ENCODE results near the gene C11orf91. TPM values are rescaled to one million over a fixed set of nuclear protein-coding genes. Genes with fewer than 3 reads are reported as not detected.
"Not testable (repeated sequence)": the region's sequence is repeated elsewhere in the genome, so short reads cannot be mapped to it uniquely, and the experiment has no call there.

C11orf91 gene
- polyA plus RNA-seq, 3 donors: 0.40 TPM; not detected in 2

- 64 to 92% (median 74%) methylated on average over 3 of the region's 3 CpGs for WGBS, 3 donors
- H3K27ac ChIP-seq (ENCODE audit: low read depth, low read length): no peak overlapping the region
Observed at GRCh38 chr11:33685082-33685481, 15.5 kb downstream of the C11orf91 start.

- H3K27ac ChIP-seq (ENCODE audit: low read depth, low read length): no peak overlapping the region
- WGBS, 3 donors: 77 to 80% (median 78%) methylated on average over 5 of the region's 5 CpGs
Observed at GRCh38 chr11:33684003-33684706, 16.5 kb downstream of the C11orf91 start.

- 87 to 95% (median 87%) methylated on average over 4 of the region's 4 CpGs for WGBS, 3 donors
- H3K27ac ChIP-seq (ENCODE audit: low read depth, low read length): no peak overlapping the region
Observed at GRCh38 chr11:33682446-33682845, 18.2 kb downstream of the C11orf91 start.

GRCh38 chr11:33682019-33682418, 18.6 kb downstream of the C11orf91 start:
- WGBS, 3 donors: 86 to 92% (median 88%) methylated on average over 3 of the region's 3 CpGs
- no peak overlapping the region for H3K27ac ChIP-seq (ENCODE audit: low read depth, low read length)

GRCh38 chr11:33678616-33679015, 22.0 kb downstream of the C11orf91 start:
- 68 to 91% (median 79%) methylated on average over 1 of the region's 1 CpG for WGBS, 3 donors
- not testable (repeated sequence) for H3K27ac ChIP-seq (ENCODE audit: low read depth, low read length)

GRCh38 chr11:33674035-33674814, 26.4 kb downstream of the C11orf91 start:
- H3K27ac ChIP-seq (ENCODE audit: low read depth, low read length): no peak overlapping the region
- 97 to 99% (median 98%) methylated on average over 3 of the region's 3 CpGs for WGBS, 3 donors

- WGBS, 3 donors: 75 to 89% (median 87%) methylated on average over 4 of the region's 4 CpGs
- H3K27ac ChIP-seq (ENCODE audit: low read depth, low read length): no peak overlapping the region
Observed at GRCh38 chr11:33672273-33672672, 28.4 kb downstream of the C11orf91 start.

GRCh38 chr11:33670250-33671011, 30.2 kb downstream of the C11orf91 start:
- no peak overlapping the region for H3K27ac ChIP-seq (ENCODE audit: low read depth, low read length)
- WGBS, 3 donors: 64 to 78% (median 73%) methylated on average over 5 of the region's 5 CpGs

- 82 to 88% (median 88%) methylated on average over 5 of the region's 5 CpGs for WGBS, 3 donors
- H3K27ac ChIP-seq (ENCODE audit: low read depth, low read length): no peak overlapping the region
Observed at GRCh38 chr11:33669598-33670249, 30.9 kb downstream of the C11orf91 start.

- 95 to 96% (median 96%) methylated on average over 6 of the region's 6 CpGs for WGBS, 3 donors
Observed at GRCh38 chr11:33668951-33669596, 31.6 kb downstream of the C11orf91 start.

GRCh38 chr11:33668468-33668825, 32.2 kb downstream of the C11orf91 start:
- WGBS, 3 donors: 76 to 90% (median 89%) methylated on average over 6 of the region's 6 CpGs
- no peak overlapping the region for H3K27ac ChIP-seq (ENCODE audit: low read depth, low read length)

More at GRCh38 chr11:33668951-33669596, 31.6 kb downstream of the C11orf91 start:
- H3K27ac ChIP-seq (ENCODE audit: low read depth, low read length): no peak overlapping the region

- 89 to 92% (median 89%) methylated on average over 18 of the region's 18 CpGs for WGBS, 3 donors
- no peak overlapping the region for H3K27ac ChIP-seq (ENCODE audit: low read depth, low read length)
Observed at GRCh38 chr11:33667819-33668467, 32.7 kb downstream of the C11orf91 start.

GRCh38 chr11:33665350-33666106, 35.1 kb downstream of the C11orf91 start:
- 79 to 88% (median 85%) methylated on average over 6 of the region's 6 CpGs for WGBS, 3 donors
- no peak overlapping the region for H3K27ac ChIP-seq (ENCODE audit: low read depth, low read length)

GRCh38 chr11:33664827-33665226, 35.8 kb downstream of the C11orf91 start:
- 76 to 80% (median 80%) methylated on average over 4 of the region's 4 CpGs for WGBS, 3 donors
- no peak overlapping the region for H3K27ac ChIP-seq (ENCODE audit: low read depth, low read length)

- H3K27ac ChIP-seq (ENCODE audit: low read depth, low read length): no peak overlapping the region
- WGBS, 3 donors: 77 to 91% (median 89%) methylated on average over 6 of the region's 6 CpGs
Observed at GRCh38 chr11:33664166-33664565, 36.5 kb downstream of the C11orf91 start.

GRCh38 chr11:33663121-33663520, 37.5 kb downstream of the C11orf91 start:
- no peak overlapping the region for H3K27ac ChIP-seq (ENCODE audit: low read depth, low read length)

GRCh38 chr11:33661526-33661925, 39.1 kb downstream of the C11orf91 start:
- not testable (repeated sequence) for H3K27ac ChIP-seq (ENCODE audit: low read depth, low read length)
- WGBS, 3 donors: 71 to 95% (median 93%) methylated on average over 7 of the region's 7 CpGs
